ENCODE results near the gene ACOT4. TPM values are rescaled to one million over a fixed set of nuclear protein-coding genes. Genes with fewer than 3 reads are reported as not detected.
"Not testable (repeated sequence)": the region's sequence is repeated elsewhere in the genome, so short reads cannot be mapped to it uniquely, and the experiment has no call there.

ACOT4 gene
- total RNA-seq, 1 donor from 2014 or later = 0.26 TPM

- FAIRE-seq = no peak
- no peak for DNase-seq (ENCODE audit: low read depth)
- Histone ChIP-seq H3K4me3 (ENCODE audit: low read depth, low read length) (no peak overlapping the region), H3K36me3 (ENCODE audit: control insufficient read depth, insufficient read depth, low read length) (no peaks in the 10 kb centered on the region), H3K27me3 (ENCODE audit: control insufficient read depth, insufficient read depth, low read length) (no peaks in the 10 kb centered on the region)
- TF ChIP-seq CTCF (IDR thresholded peaks at IDR 0.05; ENCODE audit: insufficient read depth, low read length, severe bottlenecking) = no peak
Observed at GRCh38 chr14:73625706-73626105, 34.0 kb downstream of the ACOT4 start.

DNA sequence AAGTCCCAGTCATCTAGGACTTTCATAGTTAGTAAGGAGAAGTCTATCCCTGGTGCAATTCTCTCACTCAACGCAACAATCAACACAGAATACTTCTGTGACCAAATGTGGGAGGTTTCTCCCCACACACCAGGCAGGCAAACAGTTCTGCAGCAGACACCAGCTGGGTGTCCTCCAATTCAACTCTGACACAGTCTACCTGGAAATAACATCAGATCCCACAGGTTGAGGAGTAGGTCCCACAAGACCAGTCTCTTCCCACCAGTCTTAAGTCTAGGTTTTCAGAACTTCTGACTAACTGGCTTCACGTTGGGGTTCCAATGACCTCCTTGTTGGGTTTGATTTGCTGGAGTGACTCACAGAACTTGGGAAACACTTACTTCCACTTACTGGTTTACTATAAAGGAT, 35.5 kb downstream of the ACOT4 start:
- Histone ChIP-seq H3K4me3 (ENCODE audit: low read depth, low read length) (no peak overlapping the region), H3K27me3 (ENCODE audit: control insufficient read depth, insufficient read depth, low read length) (no peaks in the 10 kb centered on the region), H3K36me3 (ENCODE audit: control insufficient read depth, insufficient read depth, low read length) (no peaks in the 10 kb centered on the region)
- DNase-seq (ENCODE audit: low read depth) (no peak), FAIRE-seq (peak; percentile 52)
- TF ChIP-seq CTCF (IDR thresholded peaks at IDR 0.05; ENCODE audit: insufficient read depth, low read length, severe bottlenecking) = no peak

DNA sequence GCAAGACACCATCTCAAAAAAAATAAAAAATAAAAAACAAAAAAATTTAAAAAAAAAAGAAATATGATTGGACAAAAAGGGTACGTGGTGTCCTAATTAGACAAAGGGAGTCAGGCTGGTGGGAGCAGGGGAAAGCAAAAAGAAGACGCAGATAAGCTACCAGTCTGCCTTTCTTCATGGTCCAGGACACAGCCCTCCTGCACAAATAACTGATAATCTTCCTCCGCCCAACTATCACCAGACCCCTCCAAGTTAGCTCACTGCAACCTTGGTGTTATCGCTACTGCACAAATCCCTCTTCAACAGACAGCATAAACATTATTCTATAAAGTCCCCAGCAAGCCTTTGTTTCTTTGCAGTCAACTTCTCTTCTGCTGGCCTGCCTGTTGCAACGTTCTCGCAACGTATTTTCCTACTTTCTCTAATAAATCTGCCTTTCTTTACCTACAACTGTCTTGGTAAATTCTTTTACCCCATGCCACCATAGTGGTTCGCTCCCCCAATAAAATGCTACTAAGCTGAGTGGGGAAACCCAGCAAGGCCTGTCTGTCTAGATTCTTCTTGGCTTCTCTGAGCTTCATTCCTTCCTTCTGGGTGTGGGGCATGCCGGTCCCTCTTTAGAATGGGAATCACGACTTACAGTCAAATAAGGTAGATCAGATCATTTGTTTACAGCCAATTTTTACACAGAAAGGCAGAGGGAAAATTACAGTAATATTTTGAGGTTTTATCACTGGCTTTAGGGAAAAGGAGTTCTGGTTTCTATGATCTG, 38.5 kb downstream of the ACOT4 start:
- no peak for FAIRE-seq

GRCh38 chr14:73633116-73634010, 41.7 kb downstream of the ACOT4 start:
- FAIRE-seq (no peak), DNase-seq (ENCODE audit: low read depth) (peak; percentile 50)
- Histone ChIP-seq H3K4me3 (ENCODE audit: low read depth, low read length) (peak overlapping the region; percentile 54), H3K27me3 (ENCODE audit: control insufficient read depth, insufficient read depth, low read length) (no peaks in the 10 kb centered on the region), H3K36me3 (ENCODE audit: control insufficient read depth, insufficient read depth, low read length) (no peaks in the 10 kb centered on the region)
- TF ChIP-seq CTCF (IDR thresholded peaks at IDR 0.05; ENCODE audit: insufficient read depth, low read length, severe bottlenecking) = peak; percentile 81

More for the DNA sequence above, 38.5 kb downstream of the ACOT4 start:
- DNase-seq (ENCODE audit: low read depth) = no peak
- H3K4me3 ChIP-seq (ENCODE audit: low read depth, low read length) = no peak overlapping the region
- H3K27me3 ChIP-seq (ENCODE audit: control insufficient read depth, insufficient read depth, low read length) = no peaks in the 10 kb centered on the region
- H3K36me3 ChIP-seq (ENCODE audit: control insufficient read depth, insufficient read depth, low read length) = no peaks in the 10 kb centered on the region
- TF ChIP-seq CTCF (IDR thresholded peaks at IDR 0.05; ENCODE audit: insufficient read depth, low read length, severe bottlenecking) = no peak

DNA sequence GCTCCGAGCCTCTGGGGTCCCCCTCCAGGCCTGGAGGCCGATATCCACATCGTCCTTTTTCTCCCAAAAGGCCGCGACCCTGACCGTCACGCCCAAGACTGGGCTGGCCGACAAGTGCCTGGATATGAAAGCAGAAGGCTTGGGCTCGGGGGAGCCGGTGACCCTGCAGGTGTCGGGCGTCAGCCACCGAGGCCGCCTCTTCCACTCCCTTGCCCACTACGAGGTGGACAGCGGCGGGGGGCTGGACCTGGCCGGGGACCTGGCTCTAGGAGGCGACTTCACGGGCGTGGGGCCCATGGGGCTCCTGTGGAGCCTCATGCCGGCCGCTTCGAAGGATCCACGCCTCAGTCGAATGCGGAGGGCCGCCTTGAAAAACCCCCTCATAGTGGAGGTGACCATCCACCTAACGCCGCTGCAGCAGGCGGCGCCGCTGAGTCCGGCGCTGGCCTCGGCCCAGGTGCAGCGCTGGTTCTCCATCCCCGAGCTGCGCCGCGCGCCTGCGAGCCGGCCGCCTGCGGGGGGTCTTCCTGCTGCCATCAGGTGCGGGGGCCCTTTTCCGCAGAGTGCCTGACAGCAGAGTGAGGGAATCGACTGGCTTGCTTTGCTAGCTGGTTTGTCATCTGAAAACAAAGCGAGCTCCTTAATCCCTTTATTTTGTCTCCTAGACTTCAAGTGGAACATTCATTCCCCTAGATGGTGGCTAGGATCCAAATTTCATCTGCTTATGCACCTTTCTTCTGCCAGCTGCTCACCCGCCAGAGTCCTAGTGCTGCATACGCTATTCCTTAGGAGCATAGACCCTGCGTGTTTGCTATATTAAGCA, 42.5 kb downstream of the ACOT4 start:
- TF ChIP-seq CTCF (IDR thresholded peaks at IDR 0.05; ENCODE audit: insufficient read depth, low read length, severe bottlenecking) = peak; percentile 54
- H3K36me3 ChIP-seq (ENCODE audit: control insufficient read depth, insufficient read depth, low read length) = no peaks in the 10 kb centered on the region
- peak overlapping the region; percentile 54 for H3K4me3 ChIP-seq (ENCODE audit: low read depth, low read length)
- no peak for FAIRE-seq
- peak; percentile 6 for DNase-seq (ENCODE audit: low read depth)
- no peaks in the 10 kb centered on the region for H3K27me3 ChIP-seq (ENCODE audit: control insufficient read depth, insufficient read depth, low read length)

GRCh38 chr14:73636355-73636754, 44.7 kb downstream of the ACOT4 start:
- not testable (repeated sequence) for H3K36me3 ChIP-seq (ENCODE audit: control insufficient read depth, insufficient read depth, low read length); H3K27me3 ChIP-seq (ENCODE audit: control insufficient read depth, insufficient read depth, low read length); FAIRE-seq; DNase-seq (ENCODE audit: low read depth); H3K4me3 ChIP-seq (ENCODE audit: low read depth, low read length)
